Measurements from ENCODE around the gene MSANTD1.

DNA sequence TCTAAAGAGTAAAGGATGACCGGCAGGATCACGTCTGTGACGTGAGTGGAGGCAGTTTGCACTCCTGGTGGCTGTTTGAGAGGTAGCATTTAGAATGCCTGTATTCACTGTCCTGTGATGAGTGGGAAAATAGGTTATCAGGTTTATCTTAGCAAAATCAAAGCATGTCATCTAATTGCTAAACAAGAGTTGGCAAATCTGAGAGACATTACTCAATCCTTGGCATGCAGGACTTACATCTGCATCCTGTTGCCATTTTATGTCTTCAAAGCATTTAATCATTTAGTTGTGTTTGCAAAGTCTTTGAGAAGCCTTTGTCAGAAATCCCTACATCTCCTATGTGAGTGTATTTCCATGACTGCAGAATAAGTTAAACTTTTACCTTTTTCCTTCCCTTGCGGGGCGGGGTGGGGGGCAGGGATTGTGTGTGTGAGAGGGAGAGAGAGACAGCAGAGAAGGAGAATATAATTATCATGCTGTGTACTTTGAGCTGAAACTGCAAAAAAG lies 41.4 kb upstream of the MSANTD1 start:
- TF ChIP-seq POLR2A (IDR thresholded peaks at IDR 0.05), result no peak
- no peak for TF ChIP-seq CTCF (IDR thresholded peaks at IDR 0.05)
- TF ChIP-seq EP300 (IDR thresholded peaks at IDR 0.05), result no peak
